Gastroesophageal sphincter (tissue), 3 donors: Measurements from ENCODE around the gene GPR61.

ENCODE experiments used
- POLR2A ChIP-seq, 2 donors: fragments of 450-650 bp; IDR thresholded peaks; one replicate each; pipeline ENCODE4 v1.6.1; 2017; ENCODE audit warnings: antibody characterized with exemption in 2 of 2, mild to moderate bottlenecking in 2 of 2, moderate library complexity in 1 of 2
- POLR2AphosphoS5 ChIP-seq: sonication (generic); formaldehyde crosslinking; IDR thresholded peaks from one replicate; pipeline ENCODE4 v1.6.1; 2017; ENCODE audit warnings: antibody characterized with exemption
- TF ChIP-seq, protein P1 (sequence below), 4 experiments: fragments of 200-600 bp in 2 of 4; fragments of 450-650 bp in 2 of 4; sonication (generic) in 1 of 4; IDR thresholded peaks; one replicate each; pipeline ENCODE4 v1.5.1; 2017 to 2019; ENCODE audit warnings: antibody characterized with exemption in 4 of 4, mild to moderate bottlenecking in 2 of 4, moderate library complexity in 2 of 4

DNA sequence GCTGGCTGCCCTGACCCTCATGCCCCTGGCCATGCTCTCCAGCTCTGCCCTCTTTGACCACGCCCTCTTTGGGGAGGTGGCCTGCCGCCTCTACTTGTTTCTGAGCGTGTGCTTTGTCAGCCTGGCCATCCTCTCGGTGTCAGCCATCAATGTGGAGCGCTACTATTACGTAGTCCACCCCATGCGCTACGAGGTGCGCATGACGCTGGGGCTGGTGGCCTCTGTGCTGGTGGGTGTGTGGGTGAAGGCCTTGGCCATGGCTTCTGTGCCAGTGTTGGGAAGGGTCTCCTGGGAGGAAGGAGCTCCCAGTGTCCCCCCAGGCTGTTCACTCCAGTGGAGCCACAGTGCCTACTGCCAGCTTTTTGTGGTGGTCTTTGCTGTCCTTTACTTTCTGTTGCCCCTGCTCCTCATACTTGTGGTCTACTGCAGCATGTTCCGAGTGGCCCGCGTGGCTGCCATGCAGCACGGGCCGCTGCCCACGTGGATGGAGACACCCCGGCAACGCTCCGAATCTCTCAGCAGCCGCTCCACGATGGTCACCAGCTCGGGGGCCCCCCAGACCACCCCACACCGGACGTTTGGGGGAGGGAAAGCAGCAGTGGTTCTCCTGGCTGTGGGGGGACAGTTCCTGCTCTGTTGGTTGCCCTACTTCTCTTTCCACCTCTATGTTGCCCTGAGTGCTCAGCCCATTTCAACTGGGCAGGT is 3.8 kb downstream of the GPR61 start:
- TF ChIP-seq, protein P1, sequence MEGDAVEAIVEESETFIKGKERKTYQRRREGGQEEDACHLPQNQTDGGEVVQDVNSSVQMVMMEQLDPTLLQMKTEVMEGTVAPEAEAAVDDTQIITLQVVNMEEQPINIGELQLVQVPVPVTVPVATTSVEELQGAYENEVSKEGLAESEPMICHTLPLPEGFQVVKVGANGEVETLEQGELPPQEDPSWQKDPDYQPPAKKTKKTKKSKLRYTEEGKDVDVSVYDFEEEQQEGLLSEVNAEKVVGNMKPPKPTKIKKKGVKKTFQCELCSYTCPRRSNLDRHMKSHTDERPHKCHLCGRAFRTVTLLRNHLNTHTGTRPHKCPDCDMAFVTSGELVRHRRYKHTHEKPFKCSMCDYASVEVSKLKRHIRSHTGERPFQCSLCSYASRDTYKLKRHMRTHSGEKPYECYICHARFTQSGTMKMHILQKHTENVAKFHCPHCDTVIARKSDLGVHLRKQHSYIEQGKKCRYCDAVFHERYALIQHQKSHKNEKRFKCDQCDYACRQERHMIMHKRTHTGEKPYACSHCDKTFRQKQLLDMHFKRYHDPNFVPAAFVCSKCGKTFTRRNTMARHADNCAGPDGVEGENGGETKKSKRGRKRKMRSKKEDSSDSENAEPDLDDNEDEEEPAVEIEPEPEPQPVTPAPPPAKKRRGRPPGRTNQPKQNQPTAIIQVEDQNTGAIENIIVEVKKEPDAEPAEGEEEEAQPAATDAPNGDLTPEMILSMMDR (IDR thresholded peaks at IDR 0.05), result no peak
- TF ChIP-seq POLR2A (IDR thresholded peaks at IDR 0.05), result no peak
- no peak for TF ChIP-seq POLR2AphosphoS5
